Endodermal cell (in vitro differentiated cells): Measurements from ENCODE around the gene ARL15. TPM values are rescaled to one million over a fixed set of nuclear protein-coding genes. Genes with fewer than 3 reads are reported as not detected.

Experiments
- DNase-seq: peaks from one replicate; pipeline ENCODE4 v3.0.0-alpha.2; 2017
- H3K27ac ChIP-seq: 2 replicates; pipeline ENCODE4 v1.5.1; 2013; ENCODE audit warnings: mild to moderate bottlenecking, low read depth, low read length, moderate library complexity
- H3K27me3 ChIP-seq: 2 replicates; pipeline ENCODE4 v1.6.1; 2013; ENCODE audit warnings: mild to moderate bottlenecking, low read length, moderate library complexity; ENCODE audit not compliant: insufficient read depth, control insufficient read depth, poor library complexity, severe bottlenecking
- H3K36me3 ChIP-seq: 2 replicates; pipeline ENCODE4 v1.7.0; 2013; ENCODE audit warnings: mild to moderate bottlenecking, low read length, moderate library complexity; ENCODE audit not compliant: control insufficient read depth, insufficient read depth
- H3K4me1 ChIP-seq: one replicate; pipeline ENCODE4 v1.7.0; 2013; ENCODE audit warnings: low read length; ENCODE audit not compliant: control insufficient read depth, insufficient read depth
- H3K4me3 ChIP-seq: 2 replicates; pipeline ENCODE4 v1.5.1; 2013; ENCODE audit warnings: mild to moderate bottlenecking, low read length, moderate library complexity
- H3K9ac ChIP-seq: 2 replicates; pipeline ENCODE4 v1.6.1; 2013; ENCODE audit warnings: mild to moderate bottlenecking, low read length, moderate library complexity; ENCODE audit not compliant: poor library complexity, severe bottlenecking; ENCODE audit errors: extremely low read depth
- H3K9me3 ChIP-seq: 2 replicates; pipeline ENCODE4 v1.6.1; 2013; ENCODE audit warnings: mild to moderate bottlenecking, low read length, moderate library complexity; ENCODE audit not compliant: control insufficient read depth
- H3K27ac Mint-ChIP-seq: 2 replicates; pipeline ENCODE4 v1.8.0; 2020; ENCODE audit warnings: mixed read lengths
- H3K27me3 Mint-ChIP-seq: 2 replicates; pipeline ENCODE4 v1.8.0; 2021; ENCODE audit warnings: mild to moderate bottlenecking, mixed read lengths; ENCODE audit not compliant: insufficient read depth
- H3K36me3 Mint-ChIP-seq: 2 replicates; pipeline ENCODE4 v1.8.0; 2020; ENCODE audit warnings: low read depth, mixed read lengths
- H3K4me1 Mint-ChIP-seq: 2 replicates; pipeline ENCODE4 v1.8.0; 2020; ENCODE audit warnings: mixed read lengths
- H3K4me3 Mint-ChIP-seq: 2 replicates; pipeline ENCODE4 v1.8.0; 2020; ENCODE audit warnings: mild to moderate bottlenecking, moderate library complexity, mixed read lengths
- H3K9me3 Mint-ChIP-seq: 2 replicates; pipeline ENCODE4 v1.8.0; 2020; ENCODE audit warnings: mild to moderate bottlenecking, mixed read lengths
- CTCF ChIP-seq: fragments of 200-600 bp; sonication (generic); conservative IDR thresholded peaks from 2 replicates; pipeline ENCODE4 v1.5.0; 2021; ENCODE audit warnings: antibody characterized with exemption, mild to moderate bottlenecking
- WGBS, 2 experiments: methylation state at CpG; one replicate each; pipeline versions ENCODE4 v1.1.5 to v1.1.7; 2013; ENCODE audit warnings: missing lambda C conversion rate in 2 of 2, mixed read lengths in 1 of 2; ENCODE audit not compliant: insufficient coverage in 1 of 2, insufficient read length in 1 of 2; 5-methylcytosine and 5-hydroxymethylcytosine counted together
- total RNA-seq, 2 donors: library from RNA; stranded (reverse); fragmentation: NEBNext Ultra II Directional in 1 of 2; extraction: Animal tissue kit (Norgen Biotek cat#: 25700) in 1 of 2; gene quantifications; 2 replicates in 1 of 2; 3 replicates in 1 of 2; pipeline ENCODE4 v1.2.1, GENCODE V29; 2021

The ARL15 gene
- total RNA-seq, 2 donors from 2014 or later: 23.3 to 24.0 TPM

- 84 to 86% methylated on average over 5 to 7 of the region's 7 CpGs for WGBS, 2 experiments
- H3K4me3 ChIP-seq: no peak overlapping the region
- Mint-ChIP-seq H3K27me3 (peaks cover 3% of the 10 kb centered on the region), H3K4me3 (no peak overlapping the region), H3K9me3 (no peaks in the 10 kb centered on the region), H3K4me1 (peaks cover 16% of the 10 kb centered on the region), H3K27ac (no peak overlapping the region), H3K36me3 (no peaks in the 10 kb centered on the region)
- no peaks in the 10 kb centered on the region for H3K4me1 ChIP-seq
- no peak for TF ChIP-seq CTCF
- DNase-seq: no peak
- H3K27me3 ChIP-seq: no peaks in the 10 kb centered on the region
- H3K9me3 ChIP-seq: no peaks in the 10 kb centered on the region
- H3K9ac ChIP-seq: no peak overlapping the region
- no peaks in the 10 kb centered on the region for H3K36me3 ChIP-seq
- no peak overlapping the region for H3K27ac ChIP-seq
Observed at GRCh38 chr5:54324651-54325271, 14.4 kb upstream of the ARL15 start.

DNA sequence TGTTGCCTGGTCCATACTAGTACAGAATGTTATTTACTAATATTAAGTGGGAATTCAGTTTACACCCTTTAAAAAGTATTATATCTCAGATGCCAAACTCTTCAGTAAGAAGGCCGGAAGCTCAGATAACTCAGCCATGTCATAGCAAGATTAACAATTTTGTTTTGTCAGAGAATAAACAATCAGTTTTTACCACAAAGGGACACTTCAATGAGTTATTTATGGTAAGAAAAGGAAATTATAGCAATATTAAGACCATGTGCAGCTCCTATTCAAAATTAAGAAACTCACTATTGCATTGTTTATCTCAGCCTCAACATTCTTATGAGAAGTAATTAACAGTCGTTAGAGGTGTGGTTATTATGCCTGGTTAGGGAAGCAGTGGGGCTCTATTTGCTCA, 13.1 kb upstream of the ARL15 start:
- H3K4me3 ChIP-seq: no peak overlapping the region
- TF ChIP-seq CTCF: no peak

GRCh38 chr5:54320256-54320655, 9.9 kb upstream of the ARL15 start:
- Histone ChIP-seq H3K4me3 (no peak overlapping the region), H3K36me3 (no peaks in the 10 kb centered on the region), H3K4me1 (peaks cover 5% of the 10 kb centered on the region), H3K9ac (no peak overlapping the region), H3K27ac (no peak overlapping the region), H3K27me3 (no peaks in the 10 kb centered on the region), H3K9me3 (no peaks in the 10 kb centered on the region)
- TF ChIP-seq CTCF: no peak
- Mint-ChIP-seq H3K4me1 (peaks cover 14% of the 10 kb centered on the region), H3K27ac (no peak overlapping the region), H3K9me3 (no peaks in the 10 kb centered on the region), H3K36me3 (no peaks in the 10 kb centered on the region), H3K27me3 (no peaks in the 10 kb centered on the region), H3K4me3 (no peak overlapping the region)
- WGBS, 2 experiments: 94% methylated on average over 1 of the region's 1 CpG; no CpG with 5 or more reads in 1 of the 2 experiments
- DNase-seq: no peak

More for the DNA sequence above, 13.1 kb upstream of the ARL15 start:
- Histone ChIP-seq H3K27ac (no peak overlapping the region), H3K9ac (no peak overlapping the region), H3K9me3 (no peaks in the 10 kb centered on the region), H3K27me3 (no peaks in the 10 kb centered on the region), H3K4me1 (no peaks in the 10 kb centered on the region), H3K36me3 (no peaks in the 10 kb centered on the region)
- H3K9me3 Mint-ChIP-seq: no peaks in the 10 kb centered on the region
- no peak for DNase-seq
- no peak overlapping the region for H3K4me3 Mint-ChIP-seq
- H3K4me1 Mint-ChIP-seq: peaks cover 16% of the 10 kb centered on the region
- no peaks in the 10 kb centered on the region for H3K36me3 Mint-ChIP-seq
- peaks cover 3% of the 10 kb centered on the region for H3K27me3 Mint-ChIP-seq
- H3K27ac Mint-ChIP-seq: no peak overlapping the region
- 100% methylated on average over 2 of the region's 2 CpGs; no CpG with 5 or more reads in 1 of the 2 experiments for WGBS, 2 experiments
